Measurements from ENCODE around the gene VTCN1. TPM values are rescaled to one million over a fixed set of nuclear protein-coding genes. Genes with fewer than 3 reads are reported as not detected.

Gene VTCN1
- total RNA-seq, 1 donor from 2014 or later: not detected

DNA sequence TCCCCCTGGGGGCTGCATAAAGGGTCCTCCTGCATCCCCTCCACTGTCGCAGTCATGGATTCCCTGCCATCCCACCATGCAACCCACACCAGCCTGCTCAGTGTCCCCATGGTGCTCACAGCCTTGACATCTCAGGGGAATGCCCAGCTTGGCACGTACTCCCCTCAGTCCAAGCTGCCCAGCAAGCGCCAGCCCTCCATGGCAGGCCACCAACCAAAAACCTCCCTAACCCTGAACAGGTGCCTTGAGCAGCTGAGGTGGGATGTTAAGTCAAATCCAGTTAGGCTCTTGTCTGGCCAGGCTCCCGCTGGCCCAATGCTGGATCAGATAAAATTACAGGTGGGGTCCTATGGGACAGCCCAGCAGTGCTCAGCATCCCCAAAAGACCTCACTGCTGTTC lies 341 bp downstream of the VTCN1 start:
- no peak for TF ChIP-seq CTCF (IDR thresholded peaks at IDR 0.05; ENCODE audit: borderline replicate concordance)
- Histone ChIP-seq H3K4me3 (no peak overlapping the region), H3K27me3 (ENCODE audit: low read depth) (peaks cover 11% of the 10 kb centered on the region), H3K36me3 (no peaks in the 10 kb centered on the region), H3K9me3 (replicated peaks) (no peaks in the 10 kb centered on the region), H3K4me1 (no peaks in the 10 kb centered on the region), H3K27ac (replicated peaks) (no peak overlapping the region)
- intact Hi-C loops (cut with micrococcal nuclease): no loop called here
- no peak for DNase-seq

GRCh38 chr1:117209094-117209493 lies 1.6 kb downstream of the VTCN1 start:
- H3K27me3 ChIP-seq (ENCODE audit: low read depth): peaks cover 15% of the 10 kb centered on the region
- intact Hi-C loops (cut with micrococcal nuclease): no loop called here
- no peaks in the 10 kb centered on the region for H3K9me3 ChIP-seq (replicated peaks)
- no peak for DNase-seq
- H3K4me3 ChIP-seq: no peak overlapping the region
- TF ChIP-seq CTCF (IDR thresholded peaks at IDR 0.05; ENCODE audit: borderline replicate concordance): no peak
- H3K4me1 ChIP-seq: no peaks in the 10 kb centered on the region
- H3K27ac ChIP-seq (replicated peaks): no peak overlapping the region
- no peaks in the 10 kb centered on the region for H3K36me3 ChIP-seq

- Histone ChIP-seq H3K27ac (replicated peaks) (no peak overlapping the region), H3K27me3 (ENCODE audit: low read depth) (peaks cover 19% of the 10 kb centered on the region), H3K36me3 (no peaks in the 10 kb centered on the region), H3K9me3 (replicated peaks) (no peaks in the 10 kb centered on the region), H3K4me3 (no peak overlapping the region), H3K4me1 (no peaks in the 10 kb centered on the region)
- intact Hi-C loops (cut with micrococcal nuclease): no loop called here
- DNase-seq: no peak
- no peak for TF ChIP-seq CTCF (IDR thresholded peaks at IDR 0.05; ENCODE audit: borderline replicate concordance)
Observed at GRCh38 chr1:117208580-117208979, 2.1 kb downstream of the VTCN1 start.

DNA sequence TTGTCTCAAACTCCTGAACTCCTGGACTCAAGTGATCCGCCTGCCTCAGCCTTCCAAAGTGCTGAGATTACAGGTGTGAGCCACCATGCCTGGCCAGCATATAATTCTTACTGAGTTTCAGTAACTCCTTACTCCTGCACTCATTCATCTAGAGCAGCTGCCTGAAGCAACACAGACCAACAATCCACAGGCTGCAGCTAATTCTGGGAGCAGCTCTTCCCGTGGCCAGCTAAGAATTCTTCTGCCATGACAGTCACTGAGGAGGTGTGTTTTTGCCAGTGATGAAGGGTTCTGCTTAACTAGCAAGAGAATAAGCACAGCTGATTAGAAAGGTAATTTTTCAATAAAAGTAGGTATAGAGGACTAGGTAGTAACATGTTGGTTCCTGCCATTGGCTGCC lies 5.4 kb downstream of the VTCN1 start:
- no peak for DNase-seq
- no peak for TF ChIP-seq CTCF (IDR thresholded peaks at IDR 0.05; ENCODE audit: borderline replicate concordance)
- no peaks in the 10 kb centered on the region for H3K36me3 ChIP-seq
- H3K27ac ChIP-seq (replicated peaks): no peak overlapping the region
- no peaks in the 10 kb centered on the region for H3K4me1 ChIP-seq
- no peaks in the 10 kb centered on the region for H3K9me3 ChIP-seq (replicated peaks)
- peaks cover 44% of the 10 kb centered on the region for H3K27me3 ChIP-seq (ENCODE audit: low read depth)
- no peak overlapping the region for H3K4me3 ChIP-seq
- intact Hi-C loops (cut with micrococcal nuclease): no loop called here

DNA sequence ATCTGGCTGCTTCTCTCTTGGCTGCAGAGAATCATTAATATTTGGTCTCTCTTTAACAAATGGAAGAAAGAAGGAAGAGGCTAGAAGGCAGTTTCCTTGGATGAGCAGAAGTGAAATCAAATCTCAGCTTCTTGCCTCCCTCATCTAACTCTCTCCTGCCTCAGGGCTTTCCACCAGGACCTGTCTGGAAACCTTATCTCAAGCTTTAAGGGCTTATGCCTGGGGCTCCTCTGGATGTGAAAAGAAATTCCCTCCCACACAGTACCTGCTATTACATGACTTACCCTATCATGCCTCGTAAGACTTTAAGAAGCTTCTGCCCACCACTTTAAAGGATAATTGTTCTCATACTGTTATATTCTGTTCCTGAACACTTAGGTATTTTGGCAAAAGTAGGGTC lies 8.9 kb downstream of the VTCN1 start:
- intact Hi-C loops (cut with micrococcal nuclease): no loop called here
- Histone ChIP-seq H3K27ac (replicated peaks) (no peak overlapping the region), H3K27me3 (ENCODE audit: low read depth) (peaks cover 37% of the 10 kb centered on the region), H3K36me3 (no peaks in the 10 kb centered on the region), H3K9me3 (replicated peaks) (no peaks in the 10 kb centered on the region), H3K4me3 (no peak overlapping the region), H3K4me1 (no peaks in the 10 kb centered on the region)
- TF ChIP-seq CTCF (IDR thresholded peaks at IDR 0.05; ENCODE audit: borderline replicate concordance): no peak
- no peak for DNase-seq

GRCh38 chr1:117198097-117198496 lies 12.6 kb downstream of the VTCN1 start:
- Histone ChIP-seq H3K4me3 (no peak overlapping the region), H3K36me3 (no peaks in the 10 kb centered on the region), H3K27ac (replicated peaks) (no peak overlapping the region), H3K9me3 (replicated peaks) (peaks cover 4% of the 10 kb centered on the region), H3K27me3 (ENCODE audit: low read depth) (peaks cover 25% of the 10 kb centered on the region), H3K4me1 (no peaks in the 10 kb centered on the region)
- DNase-seq: no peak
- intact Hi-C loops (cut with micrococcal nuclease): no loop called here
- TF ChIP-seq CTCF (IDR thresholded peaks at IDR 0.05; ENCODE audit: borderline replicate concordance): no peak

All from left ventricle myocardium inferior (tissue), 1 donor.